H1 (cell line): ENCODE data around the gene SLC2A13. TPM values are rescaled to one million over a fixed set of nuclear protein-coding genes. Genes with fewer than 3 reads are reported as not detected.

ENCODE experiments used
- CTCF ChIA-PET: fragments of 300-600 bp; sonication (Branson Sonifier 250); formaldehyde crosslinking; loops from one replicate; lab custom pipeline; 2021; ENCODE audit not compliant: partially characterized antibody; lab: Charles Lee
- POLR2A ChIA-PET: fragments of 300-600 bp; sonication (Branson Sonifier 250); formaldehyde crosslinking; loops from one replicate; lab custom pipeline; 2021; ENCODE audit warnings: inconsistent platforms; ENCODE audit not compliant: partially characterized antibody; lab: Charles Lee
- DNase-seq, 2 experiments: peaks; one replicate each; pipeline versions ENCODE4 v3.0.0 to v3.0.0-alpha.2; 2010 to 2022; ENCODE audit warnings: low spot score in 2 of 2, low read depth in 1 of 2, mixed read lengths in 1 of 2
- FAIRE-seq: peaks from 2 replicates; lab custom pipeline; 2011; peaks lifted over from hg19 to GRCh38; lab: Jason Lieb, UNC
- H2AFZ ChIP-seq: 2 replicates; pipeline ENCODE4 v1.8.1; 2012; ENCODE audit warnings: low read length, inconsistent platforms
- H2AK5ac ChIP-seq: 2 replicates; pipeline ENCODE4 v1.6.1; 2013; ENCODE audit warnings: low read depth, low read length
- H2BK120ac ChIP-seq: replicated peaks from 2 replicates; pipeline ENCODE3; 2013; ENCODE audit warnings: low read depth, low read length, inconsistent platforms
- H2BK12ac ChIP-seq: 2 replicates; pipeline ENCODE4 v1.6.1; 2013; ENCODE audit warnings: low read depth, low read length
- H2BK15ac ChIP-seq: 2 replicates; pipeline ENCODE4 v1.6.1; 2013; ENCODE audit warnings: low read length
- H2BK20ac ChIP-seq: 2 replicates; pipeline ENCODE4 v1.6.1; 2013; ENCODE audit warnings: low read length
- H2BK5ac ChIP-seq: 2 replicates; pipeline ENCODE4 v1.6.1; 2013; ENCODE audit warnings: low read depth, low read length
- H3K14ac ChIP-seq: 2 replicates; pipeline ENCODE4 v1.6.1; 2013; ENCODE audit warnings: inconsistent platforms; ENCODE audit not compliant: insufficient read length
- H3K18ac ChIP-seq: 2 replicates; pipeline ENCODE4 v1.6.1; 2013; ENCODE audit warnings: low read length; ENCODE audit errors: extremely low read depth
- H3K23ac ChIP-seq: 2 replicates; pipeline ENCODE4 v1.6.1; 2013; ENCODE audit warnings: inconsistent platforms; ENCODE audit not compliant: insufficient read length
- H3K23me2 ChIP-seq: 2 replicates; pipeline ENCODE4 v1.6.1; 2013; ENCODE audit warnings: low read depth, low read length
- H3K27ac ChIP-seq: 2 replicates; pipeline ENCODE4 v1.6.1; 2011; ENCODE audit warnings: low read depth, low read length, inconsistent platforms
- H3K27me3 ChIP-seq, 4 experiments: replicated peaks in 1 of 4; 1 replicate in 1 of 4; 2 replicates in 3 of 4; pipeline versions ENCODE4 v1.6.1 to v1.8.1; 2011 to 2013; ENCODE audit warnings: low read length in 3 of 4, mild to moderate bottlenecking in 3 of 4, inconsistent platforms in 2 of 4, mixed read lengths in 2 of 4, moderate library complexity in 1 of 4; ENCODE audit not compliant: control insufficient read depth in 3 of 4, insufficient read depth in 3 of 4; ENCODE audit errors: extremely low read depth in 1 of 4
- H3K36me3 ChIP-seq, 4 experiments: 2 replicates each; pipeline versions ENCODE4 v1.6.1 to v1.8.1; 2011 to 2013; ENCODE audit warnings: mild to moderate bottlenecking in 4 of 4, low read length in 3 of 4, moderate library complexity in 2 of 4, control low read depth in 1 of 4, inconsistent platforms in 1 of 4; ENCODE audit not compliant: insufficient read depth in 4 of 4, control insufficient read depth in 2 of 4
- H3K4ac ChIP-seq: replicated peaks from 2 replicates; pipeline ENCODE3; 2013; ENCODE audit warnings: low read length, low read depth, mixed read lengths, inconsistent platforms; ENCODE audit not compliant: insufficient read length
- H3K4me1 ChIP-seq, 4 experiments: replicated peaks in 1 of 4; 1 replicate in 1 of 4; 2 replicates in 3 of 4; pipeline versions ENCODE4 v1.6.1 to v1.8.1; 2011 to 2013; ENCODE audit warnings: low read length in 3 of 4, inconsistent platforms in 2 of 4, mixed read lengths in 1 of 4; ENCODE audit not compliant: insufficient read depth in 4 of 4, control insufficient read depth in 3 of 4
- H3K4me2 ChIP-seq, 2 experiments: 2 replicates each; pipeline versions ENCODE4 v1.6.1 to v1.8.1; 2011 to 2013; ENCODE audit warnings: low read depth in 2 of 2, low read length in 2 of 2, control low read depth in 1 of 2, inconsistent platforms in 1 of 2, mild to moderate bottlenecking in 1 of 2; ENCODE audit not compliant: insufficient read depth in 1 of 2
- H3K4me3 ChIP-seq, 4 experiments: fragments of 200-600, 300-600 bp in 1 of 4; sonication (generic), shearing (Covaris generic), sonication (Bioruptor Twin) in 1 of 4; 2 replicates each; pipeline versions ENCODE4 v1.5.1 to v1.8.1; 2011 to 2016; ENCODE audit warnings: low read length in 4 of 4, low read depth in 3 of 4, control low read depth in 2 of 4, inconsistent platforms in 2 of 4, mild to moderate bottlenecking in 2 of 4, mixed read lengths in 1 of 4, moderate library complexity in 1 of 4; ENCODE audit not compliant: insufficient read depth in 2 of 4; ENCODE audit errors: extremely low read depth in 1 of 4
- H3K56ac ChIP-seq: replicated peaks from 2 replicates; pipeline ENCODE3; 2013; ENCODE audit warnings: low read depth, mild to moderate bottlenecking, mixed read lengths, low read length, inconsistent platforms; ENCODE audit not compliant: insufficient read length
- H3K79me1 ChIP-seq: 2 replicates; pipeline ENCODE4 v1.6.1; 2013; ENCODE audit warnings: low read depth, low read length, control low read depth
- H3K79me2 ChIP-seq, 2 experiments: 2 replicates each; pipeline versions ENCODE4 v1.6.1 to v1.8.1; 2012 to 2013; ENCODE audit warnings: low read length in 2 of 2, mild to moderate bottlenecking in 2 of 2, inconsistent platforms in 1 of 2; ENCODE audit not compliant: insufficient read depth in 2 of 2, control insufficient read depth in 1 of 2
- H3K9ac ChIP-seq, 4 experiments: replicated peaks in 1 of 4; 1 replicate in 1 of 4; 2 replicates in 3 of 4; pipeline versions ENCODE4 v1.6.1 to v1.8.1; 2011 to 2013; ENCODE audit warnings: low read depth in 3 of 4, low read length in 3 of 4, control low read depth in 2 of 4, mild to moderate bottlenecking in 2 of 4, moderate library complexity in 2 of 4, inconsistent platforms in 1 of 4; ENCODE audit errors: extremely low read depth in 1 of 4
- H3K9me3 ChIP-seq, 2 experiments: 2 replicates each; pipeline versions ENCODE4 v1.6.1 to v1.8.1; 2012 to 2013; ENCODE audit warnings: mild to moderate bottlenecking in 2 of 2, moderate library complexity in 2 of 2, control low read depth in 1 of 2, inconsistent platforms in 1 of 2, low read depth in 1 of 2, low read length in 1 of 2, mixed read lengths in 1 of 2; ENCODE audit not compliant: insufficient read depth in 2 of 2
- H4K20me1 ChIP-seq, 2 experiments: replicated peaks in 1 of 2; 2 replicates each; pipeline versions ENCODE3 to v1.8.1; 2011 to 2013; ENCODE audit warnings: inconsistent platforms in 2 of 2, low read length in 2 of 2, mild to moderate bottlenecking in 1 of 2; ENCODE audit not compliant: insufficient read depth in 2 of 2, control insufficient read depth in 1 of 2
- H4K5ac ChIP-seq: 2 replicates; pipeline ENCODE4 v1.6.1; 2013; ENCODE audit warnings: low read length, low read depth, mixed read lengths, inconsistent platforms; ENCODE audit not compliant: insufficient read length
- H4K8ac ChIP-seq: 2 replicates; pipeline ENCODE4 v1.8.0; 2013; ENCODE audit warnings: mild to moderate bottlenecking, moderate library complexity, low read length, inconsistent platforms; ENCODE audit not compliant: insufficient read depth; ENCODE audit errors: extremely low read depth
- H4K91ac ChIP-seq: replicated peaks from 2 replicates; pipeline ENCODE3; 2013; ENCODE audit warnings: low read length, mixed read lengths, inconsistent platforms; ENCODE audit not compliant: insufficient read length
- CHD2 ChIP-seq: IDR thresholded peaks from 2 replicates; pipeline ENCODE4 v1.6.1; 2012; ENCODE audit warnings: low read length, improper control_type of control experiment
- EZH2 ChIP-seq: fragments of 200-600 bp; sonication (generic); IDR thresholded peaks from 2 replicates; pipeline ENCODE4 v1.7.1; 2012; ENCODE audit warnings: low read depth, mild to moderate bottlenecking, moderate library complexity, low read length, inconsistent platforms; ENCODE audit not compliant: severe bottlenecking
- GABPA ChIP-seq: IDR thresholded peaks from 2 replicates; pipeline ENCODE4 v1.6.1; 2011; ENCODE audit warnings: mild to moderate bottlenecking, low read length, moderate library complexity, borderline replicate concordance; ENCODE audit not compliant: insufficient read depth
- JUN ChIP-seq: IDR thresholded peaks from 2 replicates; pipeline ENCODE4 v1.6.1; 2011; ENCODE audit warnings: low read depth, mild to moderate bottlenecking, improper control_type of control experiment, low read length
- MAFK ChIP-seq: IDR thresholded peaks from 2 replicates; pipeline ENCODE4 v1.6.1; 2012; ENCODE audit warnings: low read depth, mild to moderate bottlenecking, improper control_type of control experiment, low read length
- NANOG ChIP-seq: IDR thresholded peaks from 2 replicates; pipeline ENCODE4 v1.6.1; 2011; ENCODE audit warnings: low read length, low read depth, mild to moderate bottlenecking, inconsistent platforms; ENCODE audit not compliant: insufficient read depth, poor library complexity, severe bottlenecking
- NRF1 ChIP-seq: IDR thresholded peaks from 2 replicates; pipeline ENCODE4 v1.6.1; 2011; ENCODE audit warnings: mild to moderate bottlenecking, low read depth, low read length, improper control_type of control experiment
- POLR2AphosphoS5 ChIP-seq: IDR thresholded peaks from 2 replicates; pipeline ENCODE4 v1.6.1; 2011; ENCODE audit warnings: low read depth, low read length
- RAD21 ChIP-seq, 2 experiments: IDR thresholded peaks in 1 of 2; conservative IDR thresholded peaks in 1 of 2; 2 replicates each; pipeline ENCODE4 v1.6.1; 2011; ENCODE audit warnings: low read depth in 2 of 2, low read length in 2 of 2, improper control_type of control experiment in 1 of 2, inconsistent platforms in 1 of 2, mild to moderate bottlenecking in 1 of 2, moderate library complexity in 1 of 2
- RFX5 ChIP-seq: IDR thresholded peaks from 2 replicates; pipeline ENCODE4 v1.6.1; 2011; ENCODE audit warnings: low read depth, low read length, improper control_type of control experiment, borderline replicate concordance
- RNF2 ChIP-seq: fragments of 200-900, 300-1000 bp; sonication (generic); IDR thresholded peaks from 2 replicates; pipeline ENCODE4 v1.7.1; 2016; ENCODE audit warnings: borderline replicate concordance, low read depth, mild to moderate bottlenecking, antibody characterized with exemption, low read length; ENCODE audit not compliant: poor library complexity, severe bottlenecking; ENCODE audit errors: missing control alignments
- WGBS, 2 experiments: shearing (Covaris generic) in 1 of 2; methylation state at CpG; one replicate each; pipeline versions ENCODE4 v1.1.6 to v1.1.7; 2013 to 2015; ENCODE audit warnings: low lambda C conversion rate in 2 of 2, mixed read lengths in 2 of 2, inconsistent platforms in 1 of 2, low coverage in 1 of 2, missing lambda C conversion rate in 1 of 2; ENCODE audit not compliant: insufficient replicate concordance in 2 of 2, insufficient coverage in 1 of 2, insufficient read length in 1 of 2; ENCODE audit errors: extremely low coverage in 1 of 2, missing lambda C conversion rate in 1 of 2; 5-methylcytosine and 5-hydroxymethylcytosine counted together
- polyA plus RNA-seq, 7 experiments: library from polyadenylated mRNA; depleted of rRNA in 3 of 7; stranded (reverse) in 5 of 7; unstranded in 2 of 7; fragments of >200 nt in 5 of 7; fragments of 200-250 nt in 2 of 7; gene quantifications; 1 replicate in 5 of 7; 2 replicates in 1 of 7; 4 replicates in 1 of 7; pipeline versions ENCODE4 v1.2.1 to v1.2.3, GENCODE V29; 2011 to 2013; ENCODE audit warnings: missing spikeins in 2 of 7, mixed read lengths in 2 of 7
- total RNA-seq: library from RNA; stranded (reverse); fragmentation: NEBNext Ultra II Directional; extraction: Animal tissue kit (Norgen Biotek cat#: 25700); gene quantifications from 2 replicates; pipeline ENCODE4 v1.2.1, GENCODE V29; 2021

The SLC2A13 gene
- total and polyA plus RNA-seq, 2 of the 8 experiments (the other 6 are each of a cell fraction or from before 2014, with no cell fraction given), result 2.8 to 9.6 TPM

GRCh38 chr12:40017488-40017887, 88.4 kb downstream of the SLC2A13 start:
- Histone ChIP-seq H2BK20ac (no peak overlapping the region), H3K36me3 (no peaks in the 10 kb centered on the region; a peak in 1 of 8 replicates), H4K20me1 (no peaks in the 10 kb centered on the region), H2AK5ac (no peak overlapping the region), H3K4me3 (no peak overlapping the region), H3K4ac (no peak overlapping the region), H2BK5ac (no peak overlapping the region), H3K79me1 (peaks cover 3% of the 10 kb centered on the region; the same call in 1 of the 2 replicates), H3K23ac (no peak overlapping the region), H3K27me3 (no peaks in the 10 kb centered on the region), H3K27ac (no peak overlapping the region), H3K18ac (no peak overlapping the region), H3K79me2 (no peaks in the 10 kb centered on the region), H2AFZ (no peak overlapping the region), H2BK120ac (no peak overlapping the region), H2BK15ac (no peak overlapping the region), H4K5ac (no peak overlapping the region), H3K23me2 (no peaks in the 10 kb centered on the region), H3K14ac (no peak overlapping the region), H3K4me2 (no peak overlapping the region), H3K9ac (no peak overlapping the region), H3K56ac (no peak overlapping the region), H4K8ac (no peak overlapping the region), H3K9me3 (no peaks in the 10 kb centered on the region), H2BK12ac (no peak overlapping the region), H3K4me1 (peaks cover 0 to 5% (median 1%) of the 10 kb centered on the region in 4 experiments; a peak in 2 of 7 replicates), H4K91ac (no peak overlapping the region)
- 80% methylated on average over 1 of the region's 1 CpG; no CpG with 5 or more reads in 1 of the 2 experiments for WGBS, 2 experiments
- DNase-seq (no peak), FAIRE-seq (no peak)
- POLR2A ChIA-PET, result no interaction called here
- CTCF ChIA-PET, result interaction anchor here (0.6 kb wide), 1 partner anchor 90 kb away, joined by 3 read pairs; no protein-coding TSS in a partner anchor
- no peak for TF ChIP-seq RFX5
- no peak for TF ChIP-seq GABPA
- no peak for TF ChIP-seq NRF1
- TF ChIP-seq NANOG, result no peak
- TF ChIP-seq MAFK, result no peak
- no peak for TF ChIP-seq CHD2
- TF ChIP-seq EZH2, result no peak
- TF ChIP-seq POLR2AphosphoS5, result no peak
- TF ChIP-seq JUN, result no peak
- no peak for TF ChIP-seq RAD21 (IDR thresholded peaks at IDR 0.05 in 1 of 2, conservative IDR thresholded peaks at IDR 0.05 in 1 of 2; ENCODE audit: low read depth in 2 of 2, low read length in 2 of 2)
- no peak for TF ChIP-seq RNF2
